Measurements from ENCODE around the gene SPTSSB.

SPTSSB gene

GRCh38 chr3:161323926-161324621, 47.2 kb downstream of the SPTSSB start:
- TF ChIP-seq, protein P1, sequence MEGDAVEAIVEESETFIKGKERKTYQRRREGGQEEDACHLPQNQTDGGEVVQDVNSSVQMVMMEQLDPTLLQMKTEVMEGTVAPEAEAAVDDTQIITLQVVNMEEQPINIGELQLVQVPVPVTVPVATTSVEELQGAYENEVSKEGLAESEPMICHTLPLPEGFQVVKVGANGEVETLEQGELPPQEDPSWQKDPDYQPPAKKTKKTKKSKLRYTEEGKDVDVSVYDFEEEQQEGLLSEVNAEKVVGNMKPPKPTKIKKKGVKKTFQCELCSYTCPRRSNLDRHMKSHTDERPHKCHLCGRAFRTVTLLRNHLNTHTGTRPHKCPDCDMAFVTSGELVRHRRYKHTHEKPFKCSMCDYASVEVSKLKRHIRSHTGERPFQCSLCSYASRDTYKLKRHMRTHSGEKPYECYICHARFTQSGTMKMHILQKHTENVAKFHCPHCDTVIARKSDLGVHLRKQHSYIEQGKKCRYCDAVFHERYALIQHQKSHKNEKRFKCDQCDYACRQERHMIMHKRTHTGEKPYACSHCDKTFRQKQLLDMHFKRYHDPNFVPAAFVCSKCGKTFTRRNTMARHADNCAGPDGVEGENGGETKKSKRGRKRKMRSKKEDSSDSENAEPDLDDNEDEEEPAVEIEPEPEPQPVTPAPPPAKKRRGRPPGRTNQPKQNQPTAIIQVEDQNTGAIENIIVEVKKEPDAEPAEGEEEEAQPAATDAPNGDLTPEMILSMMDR (IDR thresholded peaks at IDR 0.05; ENCODE audit: insufficient read depth, low read length, poor library complexity, severe bottlenecking): no peak
- Histone ChIP-seq H3K36me3 (ENCODE audit: control insufficient read depth, insufficient read depth, low read length) (no peaks in the 10 kb centered on the region), H3K27me3 (replicated peaks; ENCODE audit: control insufficient read depth, insufficient read depth, low read length) (no peaks in the 10 kb centered on the region), H3K4me3 (replicated peaks; ENCODE audit: low read depth, low read length) (no peak overlapping the region)
- DNase-seq (ENCODE audit: extremely low read depth, insufficient read length): no peak

GRCh38 chr3:161322781-161323568, 48.3 kb downstream of the SPTSSB start:
- TF ChIP-seq, protein P1 (IDR thresholded peaks at IDR 0.05; ENCODE audit: insufficient read depth, low read length, poor library complexity, severe bottlenecking): no peak
- H3K36me3 ChIP-seq (ENCODE audit: control insufficient read depth, insufficient read depth, low read length): no peaks in the 10 kb centered on the region
- DNase-seq (ENCODE audit: extremely low read depth, insufficient read length): no peak
- no peak overlapping the region for H3K4me3 ChIP-seq (replicated peaks; ENCODE audit: low read depth, low read length)
- H3K27me3 ChIP-seq (replicated peaks; ENCODE audit: control insufficient read depth, insufficient read depth, low read length): no peaks in the 10 kb centered on the region

DNA sequence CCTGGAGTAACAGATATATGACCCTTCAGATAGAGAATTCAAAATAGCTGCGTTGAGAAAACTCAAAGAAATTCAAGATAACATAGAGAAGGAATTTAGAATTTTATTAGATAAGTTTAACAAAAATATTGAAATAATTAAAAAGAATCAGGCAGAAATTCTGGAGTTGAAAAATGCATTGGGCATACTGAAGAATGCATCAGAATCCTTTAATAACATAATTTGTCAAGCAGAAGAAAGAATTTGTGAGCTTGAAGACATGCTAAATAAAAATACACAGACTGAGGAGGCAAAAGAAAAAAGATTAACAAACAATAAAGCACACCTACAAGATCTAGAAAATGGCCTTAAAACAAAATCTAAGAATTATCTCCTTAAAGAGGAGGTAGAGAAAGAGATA, 50.5 kb downstream of the SPTSSB start:
- H3K36me3 ChIP-seq (ENCODE audit: control insufficient read depth, insufficient read depth, low read length): no peaks in the 10 kb centered on the region
- no peak for DNase-seq (ENCODE audit: extremely low read depth, insufficient read length)
- TF ChIP-seq, protein P1 (IDR thresholded peaks at IDR 0.05; ENCODE audit: insufficient read depth, low read length, poor library complexity, severe bottlenecking): no peak
- no peaks in the 10 kb centered on the region for H3K27me3 ChIP-seq (replicated peaks; ENCODE audit: control insufficient read depth, insufficient read depth, low read length)
- no peak overlapping the region for H3K4me3 ChIP-seq (replicated peaks; ENCODE audit: low read depth, low read length)

GRCh38 chr3:161319867-161320266, 51.5 kb downstream of the SPTSSB start:
- Histone ChIP-seq H3K27me3 (replicated peaks; ENCODE audit: control insufficient read depth, insufficient read depth, low read length) (no peaks in the 10 kb centered on the region), H3K36me3 (ENCODE audit: control insufficient read depth, insufficient read depth, low read length) (no peaks in the 10 kb centered on the region), H3K4me3 (replicated peaks; ENCODE audit: low read depth, low read length) (no peak overlapping the region)
- TF ChIP-seq, protein P1 (IDR thresholded peaks at IDR 0.05; ENCODE audit: insufficient read depth, low read length, poor library complexity, severe bottlenecking): no peak
- no peak for DNase-seq (ENCODE audit: extremely low read depth, insufficient read length)

GRCh38 chr3:161317077-161317476, 54.2 kb downstream of the SPTSSB start:
- Histone ChIP-seq H3K27me3 (replicated peaks; ENCODE audit: control insufficient read depth, insufficient read depth, low read length) (no peaks in the 10 kb centered on the region), H3K4me3 (replicated peaks; ENCODE audit: low read depth, low read length) (no peak overlapping the region), H3K36me3 (ENCODE audit: control insufficient read depth, insufficient read depth, low read length) (no peaks in the 10 kb centered on the region)
- TF ChIP-seq, protein P1 (IDR thresholded peaks at IDR 0.05; ENCODE audit: insufficient read depth, low read length, poor library complexity, severe bottlenecking): no peak
- no peak for DNase-seq (ENCODE audit: extremely low read depth, insufficient read length)
